Right lobe of liver (tissue), 6 donors: ENCODE data around the gene IGSF21. TPM values are rescaled to one million over a fixed set of nuclear protein-coding genes. Genes with fewer than 3 reads are reported as not detected.
A peak's percentile ranks its signal among the peaks of the same experiment; 100 is the strongest.

Experiments used
- ATAC-seq, 4 donors: fragments of 200-7000 bp; cut with Tn5 transposase; one replicate each; pipeline ENCODE4 v1.9.1; 2020; ENCODE audit warnings: mild to moderate bottlenecking in 4 of 4, moderate library complexity in 4 of 4
- DNase-seq, 3 donors: peaks; one replicate each; pipeline ENCODE4 v3.0.0-alpha.2; 2020
- H3K27ac ChIP-seq, 3 donors: fragments of 200-600 bp; one replicate each; pipeline ENCODE4 v1.8.0; 2022
- H3K27me3 ChIP-seq, 2 donors: fragments of 200-600 bp; one replicate each; pipeline ENCODE4 v1.8.0; 2022
- H3K36me3 ChIP-seq, 4 donors: fragments of 200-600 bp; sonication (generic) in 1 of 4; one replicate each; pipeline versions ENCODE4 v1.5.1 to v1.8.0; 2017 to 2022; ENCODE audit warnings: control low read depth in 1 of 4
- H3K4me1 ChIP-seq, 4 donors: fragments of 200-600 bp; sonication (generic) in 1 of 4; one replicate each; pipeline versions ENCODE4 v1.5.1 to v1.8.0; 2017 to 2022; ENCODE audit warnings: control low read depth in 1 of 4
- H3K4me3 ChIP-seq, 3 donors: fragments of 200-600 bp; one replicate each; pipeline ENCODE4 v1.8.0; 2022
- H3K9me3 ChIP-seq, 4 donors: fragments of 200-600 bp; sonication (generic) in 1 of 4; one replicate each; pipeline versions ENCODE4 v1.5.1 to v1.8.0; 2017 to 2022; ENCODE audit warnings: control low read depth in 1 of 4
- CTCF ChIP-seq, 4 donors: fragments of 200-600 bp in 3 of 4; fragments of 450-650 bp in 1 of 4; IDR thresholded peaks; one replicate each; pipeline versions ENCODE4 v1.5.1 to v1.8.0; 2016 to 2022; ENCODE audit warnings: antibody characterized with exemption in 4 of 4, mild to moderate bottlenecking in 2 of 4
- POLR2A ChIP-seq: fragments of 450-650 bp; IDR thresholded peaks from one replicate; pipeline ENCODE4 v1.6.1; 2017; ENCODE audit warnings: antibody characterized with exemption, mild to moderate bottlenecking
- WGBS: methylation state at CpG from one replicate; pipeline ENCODE4 v1.1.6; 2018; ENCODE audit warnings: low coverage, low lambda C conversion rate; ENCODE audit not compliant: insufficient coverage; ENCODE audit errors: missing lambda C conversion rate; 5-methylcytosine and 5-hydroxymethylcytosine counted together
- intact Hi-C, 2 donors: fragments of 100-400 bp; cut with DNase I; formaldehyde crosslinking; loops; one replicate each; pipeline versions ENCODE4 v1.11.2 to v1.14.1; 2022
- total RNA-seq, 6 experiments: library from RNA; depleted of rRNA in 2 of 6; stranded (reverse); fragments of >200 nt in 2 of 6; fragmentation: NEBNext Ultra II Directional in 3 of 6; extraction: Animal tissue kit (Norgen Biotek cat#: 25700) in 3 of 6; gene quantifications; one replicate each; pipeline versions ENCODE4 v1.1.0 to v1.2.4, GENCODE V29; 2016 to 2023
- donor health status: DM: no; HTN: yes; CAD: no.
- donor health status: DM: no; HTN: no; CAD: no.
- donor health status: DM: no; HTN: no; CAD: no.
- donor health status: DM: no; HTN: yes; CAD: no.
- donor health status: DM: no; HTN: yes; CAD: no.

The IGSF21 gene
- total RNA-seq, 6 experiments from 2014 or later = 0.34 to 2.0 (median 0.71) TPM

DNA sequence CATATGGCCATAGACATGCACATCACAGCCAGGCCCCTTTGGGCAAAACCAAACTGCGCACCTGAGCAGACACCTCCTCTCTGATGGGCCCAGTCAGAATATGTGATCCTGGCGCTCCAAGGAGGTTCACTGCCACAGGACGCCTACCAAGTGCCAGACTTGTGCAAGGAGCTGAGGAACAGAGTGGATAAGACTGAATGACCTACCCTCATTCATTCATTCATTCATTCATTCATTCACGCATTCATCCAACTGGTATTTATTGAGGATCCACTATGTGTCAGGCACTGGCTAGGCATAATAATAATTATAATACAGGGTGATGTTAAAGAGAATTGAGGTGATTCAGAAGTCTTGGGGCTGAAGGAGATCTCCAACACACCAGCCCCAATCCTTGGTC, 2.4 kb upstream of the IGSF21 start:
- TF ChIP-seq POLR2A = no peak
- no peak for TF ChIP-seq CTCF (IDR thresholded peaks at IDR 0.05)
- no peaks in the 10 kb centered on the region for H3K36me3 ChIP-seq
- no peak for ATAC-seq
- no peaks in the 10 kb centered on the region for H3K9me3 ChIP-seq
- H3K4me3 ChIP-seq = no peak overlapping the region
- H3K27me3 ChIP-seq = peaks cover 0 to 22% of the 10 kb centered on the region in 2 donors
- WGBS = no CpG with 5 or more reads among the region's 4 CpGs
- H3K4me1 ChIP-seq = no peaks in the 10 kb centered on the region
- DNase-seq = no peak
- intact Hi-C loops = loop anchor here in 1 of 2 donors (10.0 kb wide), 1 partner anchor 180 kb away; no protein-coding TSS in a partner anchor
- H3K27ac ChIP-seq = no peak overlapping the region

- TF ChIP-seq POLR2A (no peak), CTCF (IDR thresholded peaks at IDR 0.05) (no peak)
- DNase-seq = no peak
- Histone ChIP-seq H3K27ac (no peak overlapping the region), H3K9me3 (no peaks in the 10 kb centered on the region), H3K4me1 (no peaks in the 10 kb centered on the region), H3K27me3 (peaks cover 0 to 29% of the 10 kb centered on the region in 2 donors), H3K36me3 (no peaks in the 10 kb centered on the region), H3K4me3 (no peak overlapping the region)
- ATAC-seq = no peak
- 6% methylated on average over 22 of the region's 26 CpGs for WGBS
- intact Hi-C loops = loop anchor here in 1 of 2 donors (10.0 kb wide), 1 partner anchor 184 kb away; no protein-coding TSS in a partner anchor
These were observed 880 bp downstream of the IGSF21 start for GRCh38 chr1:18108299-18109057.

GRCh38 chr1:18109058-18109755, 1.6 kb downstream of the IGSF21 start:
- DNase-seq (no peak), ATAC-seq (peak in 3 of 4 donors; percentile 14 to 32 (median 31))
- Histone ChIP-seq H3K27ac (no peak overlapping the region), H3K27me3 (peaks cover 0 to 29% of the 10 kb centered on the region in 2 donors), H3K36me3 (no peaks in the 10 kb centered on the region), H3K9me3 (no peaks in the 10 kb centered on the region), H3K4me1 (no peaks in the 10 kb centered on the region), H3K4me3 (no peak overlapping the region)
- TF ChIP-seq POLR2A (no peak), CTCF (IDR thresholded peaks at IDR 0.05) (no peak)
- WGBS = 2% methylated on average over 9 of the region's 32 CpGs
- intact Hi-C loops = loop anchor here in 1 of 2 donors (10.0 kb wide), 1 partner anchor 184 kb away; no protein-coding TSS in a partner anchor

- Histone ChIP-seq H3K27ac (no peak overlapping the region), H3K9me3 (no peaks in the 10 kb centered on the region), H3K4me1 (no peaks in the 10 kb centered on the region), H3K36me3 (no peaks in the 10 kb centered on the region), H3K4me3 (peak overlapping the region in 1 of 3 donors; percentile 10), H3K27me3 (peaks cover 0 to 29% of the 10 kb centered on the region in 2 donors)
- ATAC-seq = peak; percentile 51 to 64 (median 59)
- under 1% methylated on average over 23 of the region's 60 CpGs for WGBS
- intact Hi-C loops = loop anchor here in 1 of 2 donors (10.0 kb wide), 1 partner anchor 185 kb away; no protein-coding TSS in a partner anchor
- TF ChIP-seq CTCF (IDR thresholded peaks at IDR 0.05) = peak in 3 of 4 donors; percentile 19 to 27 (median 26)
- no peak for TF ChIP-seq POLR2A
- peak in 2 of 3 donors; percentile 53 to 66 for DNase-seq
These were observed 2.4 kb downstream of the IGSF21 start for GRCh38 chr1:18109756-18110597.
